Type B pancreatic cell (in vitro differentiated cells): ENCODE data around the gene SPATA2. TPM values are rescaled to one million over a fixed set of nuclear protein-coding genes. Genes with fewer than 3 reads are reported as not detected.
A peak's percentile ranks its signal among the peaks of the same experiment; 100 is the strongest.

ENCODE experiments used
- DNase-seq: peaks from one replicate; pipeline ENCODE4 v3.0.0; 2021; ENCODE audit warnings: mixed read lengths; ENCODE audit not compliant: unreplicated experiment; ENCODE audit errors: extremely low spot score
- H3K27ac Mint-ChIP-seq: 2 replicates; pipeline ENCODE4 v1.8.0; 2021; ENCODE audit warnings: mild to moderate bottlenecking, mixed read lengths
- H3K27me3 Mint-ChIP-seq: 2 replicates; pipeline ENCODE4 v1.8.0; 2021; ENCODE audit warnings: mixed read lengths
- H3K36me3 Mint-ChIP-seq: 2 replicates; pipeline ENCODE4 v1.8.0; 2021; ENCODE audit warnings: mixed read lengths
- H3K4me1 Mint-ChIP-seq: one replicate; pipeline ENCODE4 v1.8.0; 2021; ENCODE audit warnings: mixed read lengths; ENCODE audit not compliant: unreplicated experiment
- H3K4me3 Mint-ChIP-seq: 2 replicates; pipeline ENCODE4 v1.8.0; 2021; ENCODE audit warnings: mild to moderate bottlenecking, mixed read lengths
- H3K9me3 Mint-ChIP-seq: 2 replicates; pipeline ENCODE4 v1.8.0; 2021; ENCODE audit warnings: mixed read lengths
- total RNA-seq: library from RNA; stranded (reverse); gene quantifications from 2 replicates; pipeline ENCODE4 v1.2.1, GENCODE V29; 2021; ENCODE audit warnings: low replicate concordance
- TF ChIP-seq, protein P1 (sequence below): fragments of 200-600 bp; sonication (generic); conservative IDR thresholded peaks from 2 replicates; pipeline ENCODE4 v1.5.0; 2021; ENCODE audit warnings: antibody characterized with exemption, mild to moderate bottlenecking

The SPATA2 gene
- total RNA-seq, 1 donor from 2014 or later, result 9.2 TPM

DNA sequence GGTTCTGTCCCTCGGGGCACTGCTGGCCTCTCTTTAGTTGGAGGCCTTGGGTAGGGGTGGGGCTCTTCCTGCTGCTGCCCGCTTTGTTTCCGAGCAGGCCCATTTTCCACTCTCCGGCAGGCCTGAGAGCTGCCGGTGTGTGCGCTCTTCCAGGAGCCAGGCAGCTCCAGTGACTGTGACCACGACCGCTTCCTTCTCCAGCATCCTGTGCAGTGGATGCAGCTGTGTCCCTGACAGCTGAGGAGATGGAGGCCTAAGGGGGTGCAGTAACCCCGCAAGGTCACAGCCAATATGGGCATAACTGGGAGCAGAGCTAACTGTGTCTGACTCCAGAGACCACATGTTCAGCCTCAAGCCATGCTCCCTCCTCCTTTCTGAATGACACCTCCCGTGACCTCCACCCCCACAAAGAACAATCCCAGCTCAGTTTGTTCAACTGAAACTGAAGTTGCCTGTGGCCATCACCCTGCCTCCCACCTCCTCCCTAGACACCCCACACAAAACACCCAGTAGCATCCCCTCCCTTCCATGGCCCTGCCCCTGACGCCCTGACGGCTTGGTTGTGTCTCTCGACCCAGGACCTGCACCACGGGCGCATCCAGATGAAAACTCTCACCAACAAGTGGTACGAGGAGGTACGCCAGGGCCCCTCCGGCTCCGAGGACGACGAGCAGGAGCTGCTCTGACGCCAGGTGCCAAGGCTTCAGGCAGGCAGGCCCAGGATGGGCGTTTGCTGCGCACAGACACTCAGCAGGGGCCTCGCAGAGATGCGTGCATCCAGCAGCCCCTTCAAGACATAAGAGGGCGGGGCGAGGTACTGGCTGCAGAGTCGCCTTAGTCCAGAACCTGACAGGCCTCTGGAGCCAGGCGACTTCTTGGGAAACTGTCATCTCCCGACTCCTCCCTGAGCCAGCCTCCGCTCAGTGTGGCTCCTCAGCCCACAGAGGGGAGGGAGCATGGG is 27.8 kb downstream of the SPATA2 start:
- Mint-ChIP-seq H3K4me3 (peak overlapping the region; percentile 39), H3K27me3 (no peaks in the 10 kb centered on the region), H3K36me3 (peaks cover 4% of the 10 kb centered on the region), H3K4me1 (peaks cover 47% of the 10 kb centered on the region), H3K27ac (peak overlapping the region; percentile 23), H3K9me3 (no peaks in the 10 kb centered on the region)
- no peak for DNase-seq
- TF ChIP-seq, protein P1, sequence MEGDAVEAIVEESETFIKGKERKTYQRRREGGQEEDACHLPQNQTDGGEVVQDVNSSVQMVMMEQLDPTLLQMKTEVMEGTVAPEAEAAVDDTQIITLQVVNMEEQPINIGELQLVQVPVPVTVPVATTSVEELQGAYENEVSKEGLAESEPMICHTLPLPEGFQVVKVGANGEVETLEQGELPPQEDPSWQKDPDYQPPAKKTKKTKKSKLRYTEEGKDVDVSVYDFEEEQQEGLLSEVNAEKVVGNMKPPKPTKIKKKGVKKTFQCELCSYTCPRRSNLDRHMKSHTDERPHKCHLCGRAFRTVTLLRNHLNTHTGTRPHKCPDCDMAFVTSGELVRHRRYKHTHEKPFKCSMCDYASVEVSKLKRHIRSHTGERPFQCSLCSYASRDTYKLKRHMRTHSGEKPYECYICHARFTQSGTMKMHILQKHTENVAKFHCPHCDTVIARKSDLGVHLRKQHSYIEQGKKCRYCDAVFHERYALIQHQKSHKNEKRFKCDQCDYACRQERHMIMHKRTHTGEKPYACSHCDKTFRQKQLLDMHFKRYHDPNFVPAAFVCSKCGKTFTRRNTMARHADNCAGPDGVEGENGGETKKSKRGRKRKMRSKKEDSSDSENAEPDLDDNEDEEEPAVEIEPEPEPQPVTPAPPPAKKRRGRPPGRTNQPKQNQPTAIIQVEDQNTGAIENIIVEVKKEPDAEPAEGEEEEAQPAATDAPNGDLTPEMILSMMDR, result no peak

DNA sequence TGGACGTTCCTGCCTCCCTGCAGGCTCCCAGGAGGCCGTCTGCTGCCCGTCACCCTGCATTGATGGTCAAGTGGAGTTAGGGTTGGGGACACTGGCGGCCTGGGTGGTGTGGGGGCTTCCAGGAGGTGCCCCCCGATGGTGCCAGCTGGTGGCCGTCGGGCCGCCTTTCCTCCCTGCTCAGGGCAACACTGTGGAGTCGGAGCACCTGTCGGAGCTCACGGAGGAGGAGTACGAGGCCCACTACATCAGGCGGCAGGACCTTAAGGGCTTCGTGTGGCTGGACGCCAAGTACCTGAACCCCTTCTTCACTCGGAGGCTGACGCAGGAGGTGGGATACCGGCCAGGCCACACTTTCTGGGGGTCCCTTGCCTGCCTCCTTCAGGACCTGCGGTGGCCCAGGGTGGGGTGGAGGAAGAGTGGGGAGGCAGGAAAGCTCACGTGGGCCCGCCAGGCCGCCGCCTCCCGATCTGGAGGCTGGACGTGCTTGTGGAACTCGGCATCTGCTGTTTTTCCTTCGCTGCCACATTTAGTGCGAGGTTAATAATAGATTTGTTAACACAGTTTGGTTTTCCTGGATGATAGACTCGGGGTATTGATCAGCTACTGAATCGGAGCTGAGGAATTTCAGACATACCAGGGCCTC is 28.6 kb downstream of the SPATA2 start:
- no peak for DNase-seq
- H3K27ac Mint-ChIP-seq, result no peak overlapping the region
- TF ChIP-seq, protein P1, result no peak
- H3K4me1 Mint-ChIP-seq, result peaks cover 42% of the 10 kb centered on the region
- H3K9me3 Mint-ChIP-seq, result no peaks in the 10 kb centered on the region
- H3K27me3 Mint-ChIP-seq, result no peaks in the 10 kb centered on the region
- no peak overlapping the region for H3K4me3 Mint-ChIP-seq
- H3K36me3 Mint-ChIP-seq, result peaks cover 4% of the 10 kb centered on the region

DNA sequence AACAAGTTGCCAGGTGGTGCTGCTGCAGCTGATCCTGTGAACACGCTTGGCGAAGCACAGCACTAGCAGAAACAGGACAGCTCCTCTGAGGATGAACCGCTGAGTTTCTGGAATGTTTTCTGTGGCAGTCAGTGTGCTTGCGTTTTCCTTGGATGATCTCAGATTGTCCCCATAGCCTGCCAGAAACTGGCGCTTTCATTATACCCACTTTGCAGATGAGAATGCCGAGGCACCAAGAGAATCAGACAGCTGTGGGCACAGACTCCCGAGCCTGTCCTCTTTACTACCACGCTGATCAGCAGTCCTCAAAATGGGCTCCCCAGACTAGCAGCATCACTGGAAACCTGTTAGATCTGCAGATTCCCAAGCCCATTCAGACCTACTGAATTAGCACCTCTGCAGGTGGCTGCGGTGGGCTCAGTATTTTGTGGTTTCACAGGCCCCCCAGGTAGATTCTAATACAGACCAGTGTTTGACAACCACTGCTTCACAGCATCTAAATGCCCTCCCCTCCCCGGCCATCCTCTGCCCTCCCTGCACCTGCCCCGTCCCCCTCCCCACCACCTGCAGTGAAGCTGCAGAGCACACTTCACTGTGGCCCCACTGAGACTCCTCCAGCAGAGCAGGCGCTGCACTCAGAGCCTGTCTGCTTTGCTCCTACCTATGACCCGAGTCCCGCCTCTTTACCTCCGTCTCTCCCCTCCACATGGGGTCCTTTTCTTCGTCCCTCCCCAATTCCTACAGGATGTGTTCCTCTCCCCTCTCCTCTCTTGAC is 29.6 kb downstream of the SPATA2 start:
- DNase-seq, result no peak
- Mint-ChIP-seq H3K4me1 (peaks cover 36% of the 10 kb centered on the region), H3K36me3 (peaks cover 4% of the 10 kb centered on the region), H3K27me3 (no peaks in the 10 kb centered on the region), H3K27ac (no peak overlapping the region), H3K9me3 (no peaks in the 10 kb centered on the region), H3K4me3 (no peak overlapping the region)
- TF ChIP-seq, protein P1, result no peak

DNA sequence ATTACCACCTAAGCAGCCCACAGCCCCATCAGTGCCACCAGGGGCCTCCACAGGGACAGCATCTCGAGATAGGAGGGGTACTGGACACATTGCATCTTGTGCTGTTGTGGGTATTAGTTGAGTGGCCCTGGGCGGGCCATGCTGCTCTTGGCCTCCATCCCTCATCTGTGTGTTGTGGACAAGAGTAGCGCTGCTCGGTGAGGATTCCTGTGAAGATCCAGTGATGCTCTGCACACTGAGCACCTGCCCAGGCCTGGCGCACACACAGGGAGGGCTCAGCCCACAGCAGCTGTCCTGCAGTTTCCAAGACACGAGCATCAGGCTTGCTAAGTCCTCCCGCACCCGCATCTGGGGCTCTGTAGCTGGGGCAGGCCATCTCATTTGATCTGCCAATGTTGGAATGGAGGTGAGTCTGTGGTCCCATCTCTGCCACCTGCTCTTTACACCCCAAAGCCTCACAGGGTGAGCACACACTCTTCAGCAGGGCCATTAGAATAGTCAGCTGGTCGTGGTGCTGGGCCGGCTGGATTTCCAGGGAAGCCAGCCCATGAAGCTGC is 32.0 kb downstream of the SPATA2 start:
- H3K9me3 Mint-ChIP-seq, result no peaks in the 10 kb centered on the region
- no peak overlapping the region for H3K27ac Mint-ChIP-seq
- TF ChIP-seq, protein P1, result no peak
- no peak for DNase-seq
- H3K4me1 Mint-ChIP-seq, result peaks cover 15% of the 10 kb centered on the region
- H3K4me3 Mint-ChIP-seq, result no peak overlapping the region
- no peaks in the 10 kb centered on the region for H3K27me3 Mint-ChIP-seq
- peaks cover 2% of the 10 kb centered on the region for H3K36me3 Mint-ChIP-seq
